Duodenal mucosa (tissue), 2 donors: ENCODE results near the gene IFI6.

Experiments used
- H3K27ac ChIP-seq: one replicate; pipeline ENCODE4 v1.7.0; 2013; ENCODE audit warnings: low read depth, low read length
- H3K27me3 ChIP-seq, 2 donors: one replicate each; pipeline ENCODE4 v1.7.0; 2013; ENCODE audit warnings: low read length in 2 of 2, control low read depth in 1 of 2; ENCODE audit not compliant: insufficient read depth in 2 of 2, control insufficient read depth in 1 of 2
- H3K36me3 ChIP-seq, 2 donors: one replicate each; pipeline ENCODE4 v1.7.0; 2013; ENCODE audit warnings: low read length in 2 of 2, control low read depth in 1 of 2; ENCODE audit not compliant: insufficient read depth in 2 of 2, control insufficient read depth in 1 of 2
- H3K4me1 ChIP-seq, 2 donors: one replicate each; pipeline ENCODE4 v1.7.0; 2013; ENCODE audit warnings: low read length in 2 of 2, control low read depth in 1 of 2; ENCODE audit not compliant: insufficient read depth in 2 of 2, control insufficient read depth in 1 of 2
- H3K4me3 ChIP-seq, 2 donors: one replicate each; pipeline ENCODE4 v1.7.0; 2013; ENCODE audit warnings: low read length in 2 of 2, low read depth in 1 of 2
- H3K9ac ChIP-seq, 2 donors: one replicate each; pipeline ENCODE4 v1.7.0; 2013; ENCODE audit warnings: low read length in 2 of 2, low read depth in 1 of 2
- H3K9me3 ChIP-seq, 2 donors: one replicate each; pipeline ENCODE4 v1.7.0; 2013; ENCODE audit warnings: low read length in 2 of 2, control low read depth in 1 of 2; ENCODE audit not compliant: control insufficient read depth in 1 of 2

IFI6 gene

GRCh38 chr1:27662261-27662660, 9.7 kb downstream of the IFI6 start:
- Histone ChIP-seq H3K9me3 (no peaks in the 10 kb centered on the region), H3K9ac (no peak overlapping the region), H3K27me3 (no peaks in the 10 kb centered on the region)

GRCh38 chr1:27661412-27662075, 10.4 kb downstream of the IFI6 start:
- H3K4me1 ChIP-seq = peaks cover 6 to 10% of the 10 kb centered on the region in 2 donors
- no peak overlapping the region for H3K27ac ChIP-seq
- H3K4me3 ChIP-seq = no peak overlapping the region
- no peaks in the 10 kb centered on the region for H3K27me3 ChIP-seq
- H3K9ac ChIP-seq = no peak overlapping the region
- no peaks in the 10 kb centered on the region for H3K36me3 ChIP-seq
- H3K9me3 ChIP-seq = no peaks in the 10 kb centered on the region

More at GRCh38 chr1:27662261-27662660, 9.7 kb downstream of the IFI6 start:
- Histone ChIP-seq H3K27ac (no peak overlapping the region), H3K4me1 (peaks cover 6 to 10% of the 10 kb centered on the region in 2 donors), H3K4me3 (no peak overlapping the region), H3K36me3 (no peaks in the 10 kb centered on the region)

DNA sequence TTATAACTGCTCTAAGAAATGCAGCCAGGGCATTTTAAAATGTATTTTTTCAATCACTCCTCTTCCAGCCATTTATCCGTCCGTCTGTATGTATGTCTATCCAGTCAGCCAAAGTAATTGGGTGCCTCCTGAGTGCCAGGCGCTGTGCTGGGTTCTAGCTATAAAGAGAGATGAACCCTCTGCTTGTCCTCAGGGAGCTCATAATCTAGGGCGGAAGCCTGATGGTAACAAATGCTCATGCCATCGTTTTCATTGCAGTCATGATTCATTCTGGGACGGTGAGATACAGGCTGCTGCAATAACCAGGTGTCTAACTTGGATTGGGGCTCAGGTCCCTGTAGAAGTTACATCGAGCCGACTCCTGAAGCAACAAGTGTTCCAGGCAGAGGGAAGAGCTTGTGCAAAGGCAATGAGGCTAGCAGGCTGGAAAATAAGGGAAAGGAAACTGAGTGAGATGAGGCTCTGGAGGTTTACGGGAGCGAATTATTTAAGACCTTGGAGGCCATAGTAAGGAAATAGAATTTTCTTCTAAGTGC, 11.6 kb downstream of the IFI6 start:
- Histone ChIP-seq H3K4me1 (peaks cover 6 to 10% of the 10 kb centered on the region in 2 donors), H3K27me3 (no peaks in the 10 kb centered on the region), H3K27ac (peak overlapping the region; percentile 37), H3K4me3 (peak overlapping the region; percentile 53 to 72), H3K9ac (peak overlapping the region; percentile 20 to 56), H3K9me3 (no peaks in the 10 kb centered on the region), H3K36me3 (no peaks in the 10 kb centered on the region)

GRCh38 chr1:27659497-27660299, 12.3 kb downstream of the IFI6 start:
- Histone ChIP-seq H3K4me1 (peaks cover 6 to 10% of the 10 kb centered on the region in 2 donors), H3K36me3 (no peaks in the 10 kb centered on the region), H3K9ac (peak overlapping the region; percentile 56 to 60), H3K27me3 (no peaks in the 10 kb centered on the region), H3K4me3 (peak overlapping the region; percentile 66 to 72), H3K27ac (no peak overlapping the region), H3K9me3 (no peaks in the 10 kb centered on the region)

DNA sequence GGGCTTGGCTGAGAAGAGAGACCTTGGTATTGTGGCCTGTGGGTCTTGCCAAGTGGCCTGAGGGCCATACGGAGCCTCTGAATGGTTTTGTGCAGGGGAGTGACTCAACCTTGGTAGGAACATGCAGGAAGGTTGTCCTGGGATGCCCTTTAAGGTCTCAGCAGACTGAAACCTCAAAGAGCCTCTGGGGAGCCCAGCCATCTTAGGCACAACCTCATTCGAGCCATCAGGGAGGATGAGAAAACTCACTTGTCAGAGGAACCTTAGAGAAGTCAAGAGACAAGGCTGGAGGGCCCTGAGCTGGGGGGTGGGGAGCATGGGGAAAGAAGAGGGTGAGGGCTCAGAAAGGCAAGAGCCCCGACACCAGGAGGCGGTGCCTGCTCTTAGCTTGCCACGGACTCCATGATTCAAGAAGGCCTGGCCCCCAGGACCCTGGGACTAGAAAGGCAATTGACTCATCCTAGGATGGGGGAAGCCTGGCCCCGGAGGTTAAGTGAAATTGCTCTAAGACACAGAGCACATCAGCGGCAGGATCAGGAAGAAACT, 13.0 kb downstream of the IFI6 start:
- H3K27me3 ChIP-seq = no peaks in the 10 kb centered on the region
- H3K9ac ChIP-seq = peak overlapping the region; percentile 56 to 60
- H3K36me3 ChIP-seq = no peaks in the 10 kb centered on the region
- peak overlapping the region; percentile 55 to 66 for H3K4me3 ChIP-seq
- no peaks in the 10 kb centered on the region for H3K9me3 ChIP-seq
- H3K27ac ChIP-seq = no peak overlapping the region
- H3K4me1 ChIP-seq = peaks cover 6 to 10% of the 10 kb centered on the region in 2 donors

- Histone ChIP-seq H3K4me1 (peaks cover 0 to 5% of the 10 kb centered on the region in 2 donors), H3K27me3 (no peaks in the 10 kb centered on the region), H3K4me3 (no peak overlapping the region), H3K36me3 (no peaks in the 10 kb centered on the region), H3K27ac (no peak overlapping the region), H3K9ac (no peak overlapping the region), H3K9me3 (no peaks in the 10 kb centered on the region)
These were observed 15.7 kb downstream of the IFI6 start for GRCh38 chr1:27656157-27656893.

DNA sequence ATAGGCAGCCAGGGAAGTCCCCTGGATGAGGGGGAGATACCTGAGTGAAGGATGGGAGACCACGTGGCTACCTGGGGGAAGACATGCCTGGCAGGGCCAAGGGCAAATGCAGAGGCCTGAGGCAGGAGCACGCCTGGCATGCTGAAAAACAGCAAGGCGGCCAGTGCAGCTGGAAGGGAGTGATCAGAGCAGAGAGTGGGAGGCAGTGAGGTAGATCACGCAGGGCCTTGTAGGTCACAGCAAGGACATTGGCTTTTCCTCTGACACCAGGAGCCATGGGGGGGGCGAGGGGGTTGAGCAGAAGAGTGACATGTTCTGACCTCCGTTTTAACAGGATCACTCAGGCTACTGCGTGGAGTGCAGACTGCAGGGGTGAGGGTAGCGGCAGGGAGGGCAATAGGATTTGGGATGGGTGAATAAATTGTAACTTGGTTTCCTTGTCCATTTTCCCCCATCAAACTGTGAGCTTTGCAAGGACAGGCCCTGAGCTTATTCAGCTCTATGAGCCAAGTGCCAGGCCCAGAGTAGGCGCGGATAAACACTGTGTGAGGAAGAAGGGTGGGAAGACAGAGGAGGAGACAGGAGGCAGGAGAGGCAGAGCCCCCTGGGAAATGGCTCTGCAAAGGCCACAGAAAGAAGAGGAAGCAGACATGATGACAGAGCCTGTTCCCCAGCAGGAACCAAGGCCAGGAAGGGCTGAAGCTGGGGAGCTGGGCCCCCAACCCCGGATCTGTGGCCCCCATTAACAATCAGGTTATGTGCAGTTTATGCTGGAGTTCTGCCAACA, 16.6 kb downstream of the IFI6 start:
- Histone ChIP-seq H3K36me3 (no peaks in the 10 kb centered on the region), H3K4me3 (no peak overlapping the region), H3K4me1 (peaks cover 0 to 1% of the 10 kb centered on the region in 2 donors), H3K9ac (no peak overlapping the region), H3K9me3 (no peaks in the 10 kb centered on the region), H3K27me3 (no peaks in the 10 kb centered on the region), H3K27ac (no peak overlapping the region)

DNA sequence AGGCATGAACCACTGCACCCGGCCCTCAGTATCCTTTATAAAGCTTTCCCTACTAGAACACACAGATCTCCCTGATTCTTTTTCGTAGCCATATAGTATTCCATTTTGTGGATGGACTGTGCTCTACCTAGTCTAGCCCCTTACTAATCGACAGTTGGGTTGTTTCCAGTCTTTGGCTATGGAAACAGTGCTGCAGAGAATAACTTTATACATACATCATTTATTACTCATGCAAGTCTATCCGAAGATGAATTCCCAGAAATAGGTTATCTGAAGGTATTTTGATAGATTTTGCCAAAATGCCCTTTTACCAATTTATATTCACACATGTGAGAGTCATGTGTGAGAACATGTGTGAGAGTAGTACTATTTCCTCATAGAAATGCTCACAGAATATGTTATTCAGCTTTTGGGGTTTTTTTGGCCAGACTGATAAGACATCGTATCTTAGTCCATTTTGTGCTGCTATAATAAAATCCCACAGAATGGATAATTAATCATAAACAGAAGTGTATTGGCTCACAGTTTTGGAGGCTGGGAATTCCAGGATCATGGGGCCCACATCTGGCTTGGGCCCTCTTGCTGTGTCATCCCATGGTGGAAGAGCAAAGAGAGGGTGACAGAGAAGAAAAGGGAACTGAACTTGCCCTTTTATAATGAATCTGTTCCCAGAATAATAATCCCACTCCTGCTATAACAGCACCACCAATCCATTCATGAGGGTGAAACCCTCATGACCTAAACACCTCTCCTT, 19.7 kb downstream of the IFI6 start:
- Histone ChIP-seq H3K27ac (no peak overlapping the region), H3K27me3 (no peaks in the 10 kb centered on the region), H3K4me3 (no peak overlapping the region), H3K4me1 (no peaks in the 10 kb centered on the region), H3K9me3 (no peaks in the 10 kb centered on the region), H3K9ac (no peak overlapping the region), H3K36me3 (no peaks in the 10 kb centered on the region)
